ENCODE results near the gene NR1H4. TPM values are rescaled to one million over a fixed set of nuclear protein-coding genes. Genes with fewer than 3 reads are reported as not detected.

The NR1H4 gene
- total and polyA plus RNA-seq, 2 of the 8 experiments (the other 6 are each of a cell fraction or from before 2014, with no cell fraction given) = not detected

GRCh38 chr12:100494026-100494425 lies 20.4 kb downstream of the NR1H4 start:
- Histone ChIP-seq H3K9me3 (ENCODE audit: insufficient read depth in 2 of 2, low read depth in 1 of 2, low read length in 1 of 2) (no peaks in the 10 kb centered on the region), H2BK20ac (ENCODE audit: low read length) (no peak overlapping the region), H3K4me2 (ENCODE audit: insufficient read depth in 1 of 2, low read depth in 2 of 2, low read length in 2 of 2) (no peak overlapping the region), H3K56ac (replicated peaks; ENCODE audit: insufficient read length, low read depth, low read length) (no peak overlapping the region), H4K5ac (ENCODE audit: insufficient read length, low read depth, low read length) (no peak overlapping the region), H4K20me1 (replicated peaks in 1 of 2; ENCODE audit: control insufficient read depth in 1 of 2, insufficient read depth in 2 of 2, low read length in 2 of 2) (no peaks in the 10 kb centered on the region), H2AK5ac (ENCODE audit: low read depth, low read length) (no peak overlapping the region), H3K36me3 (ENCODE audit: control insufficient read depth in 2 of 4, insufficient read depth in 4 of 4, low read length in 3 of 4) (no peaks in the 10 kb centered on the region), H2BK12ac (ENCODE audit: low read depth, low read length) (no peak overlapping the region), H2BK120ac (replicated peaks; ENCODE audit: low read depth, low read length) (no peak overlapping the region), H4K91ac (replicated peaks; ENCODE audit: insufficient read length, low read length) (no peak overlapping the region), H3K18ac (ENCODE audit: extremely low read depth, low read length) (no peak overlapping the region), H3K23me2 (ENCODE audit: low read depth, low read length) (no peaks in the 10 kb centered on the region), H3K4ac (replicated peaks; ENCODE audit: insufficient read length, low read depth, low read length) (no peak overlapping the region), H2AFZ (ENCODE audit: low read length) (no peak overlapping the region), H3K14ac (ENCODE audit: insufficient read length) (no peak overlapping the region), H3K4me3 (ENCODE audit: extremely low read depth in 1 of 4, insufficient read depth in 2 of 4, low read depth in 3 of 4, low read length in 4 of 4) (no peak overlapping the region), H3K79me1 (ENCODE audit: low read depth, low read length) (no peaks in the 10 kb centered on the region), H3K79me2 (ENCODE audit: control insufficient read depth in 1 of 2, insufficient read depth in 2 of 2, low read length in 2 of 2) (no peaks in the 10 kb centered on the region), H2BK15ac (ENCODE audit: low read length) (no peak overlapping the region), H3K9ac (replicated peaks in 1 of 4; ENCODE audit: extremely low read depth in 1 of 4, low read depth in 3 of 4, low read length in 3 of 4) (no peak overlapping the region), H4K8ac (ENCODE audit: extremely low read depth, insufficient read depth, low read length) (no peak overlapping the region), H3K4me1 (replicated peaks in 1 of 4; ENCODE audit: control insufficient read depth in 3 of 4, insufficient read depth in 4 of 4, low read length in 3 of 4) (no peaks in the 10 kb centered on the region), H3K27me3 (replicated peaks in 1 of 4; ENCODE audit: control insufficient read depth in 3 of 4, extremely low read depth in 1 of 4, insufficient read depth in 3 of 4, low read length in 3 of 4) (no peaks in the 10 kb centered on the region), H3K27ac (ENCODE audit: low read depth, low read length) (no peak overlapping the region), H3K23ac (ENCODE audit: insufficient read length) (no peak overlapping the region), H2BK5ac (ENCODE audit: low read depth, low read length) (no peak overlapping the region)
- POLR2A ChIA-PET (ENCODE audit: partially characterized antibody) = no interaction called here
- no peak for FAIRE-seq
- CTCF ChIA-PET (ENCODE audit: partially characterized antibody) = no interaction called here
- no peak for DNase-seq (ENCODE audit: low read depth in 1 of 2, low spot score in 2 of 2)
- 92% methylated on average over 2 of the region's 2 CpGs; no CpG with 5 or more reads in 1 of the 2 experiments for WGBS, 2 experiments (ENCODE audit: extremely low coverage in 1 of 2, insufficient coverage in 1 of 2, insufficient read length in 1 of 2, insufficient replicate concordance in 2 of 2, low coverage in 1 of 2, low lambda C conversion rate in 2 of 2, missing lambda C conversion rate in 1 of 2)
- TF ChIP-seq ATF2 (IDR thresholded peaks at IDR 0.05; ENCODE audit: low read length) (no peak), PHF8 (conservative IDR thresholded peaks at IDR 0.05; ENCODE audit: low read depth, low read length) (no peak), EGR1 (IDR thresholded peaks at IDR 0.05; ENCODE audit: borderline replicate concordance, low read depth, low read length) (no peak), SRF (IDR thresholded peaks at IDR 0.05; ENCODE audit: low read depth, low read length) (no peak), JUND (IDR thresholded peaks at IDR 0.05; ENCODE audit: low read length) (no peak), BCL11A (IDR thresholded peaks at IDR 0.05; ENCODE audit: low read depth in 2 of 2, low read length in 2 of 2) (no peak), YY1 (IDR thresholded peaks at IDR 0.05; ENCODE audit: low read depth, low read length) (no peak), MAX (IDR thresholded peaks at IDR 0.05) (no peak), RXRA (IDR thresholded peaks at IDR 0.05; ENCODE audit: insufficient read depth, low read depth, low read length) (no peak), BRCA1 (IDR thresholded peaks at IDR 0.05; ENCODE audit: low read depth, low read length) (no peak), JUN (IDR thresholded peaks at IDR 0.05; ENCODE audit: low read depth, low read length) (no peak), RFX5 (IDR thresholded peaks at IDR 0.05; ENCODE audit: borderline replicate concordance, low read depth, low read length) (no peak), TEAD4 (IDR thresholded peaks at IDR 0.05; ENCODE audit: low read depth, low read length) (no peak), HDAC6 (IDR thresholded peaks at IDR 0.05; ENCODE audit: low read depth, low read length) (no peak)

All from H1 (cell line).